ENCODE data around the gene SERTAD2.

SERTAD2 gene

GRCh38 chr2:64655018-64655664 is 1.4 kb upstream of the SERTAD2 start:
- H3K27ac ChIP-seq, result peak overlapping the region; percentile 93 to 100
- no peak for TF ChIP-seq CTCF (IDR thresholded peaks at IDR 0.05)
- DNase-seq (ENCODE audit: low spot score), result no peak
- H3K4me3 ChIP-seq, result peak overlapping the region; percentile 98

- no peak for TF ChIP-seq CTCF (IDR thresholded peaks at IDR 0.05)
- Histone ChIP-seq H3K27ac (peak overlapping the region; percentile 93 to 100), H3K4me3 (peak overlapping the region; percentile 98)
- DNase-seq (ENCODE audit: low spot score), result peak; percentile 94
These were observed 524 bp upstream of the SERTAD2 start for GRCh38 chr2:64654063-64654811.

- peak overlapping the region; percentile 98 for H3K4me3 ChIP-seq
- peak overlapping the region; percentile 99 to 100 for H3K27ac ChIP-seq
- TF ChIP-seq CTCF (IDR thresholded peaks at IDR 0.05), result no peak
- DNase-seq (ENCODE audit: low spot score), result no peak
These were observed 1.2 kb downstream of the SERTAD2 start for GRCh38 chr2:64652231-64653108.

- H3K27ac ChIP-seq, result no peak overlapping the region
- DNase-seq (ENCODE audit: low spot score), result no peak
These were observed 2.1 kb downstream of the SERTAD2 start for GRCh38 chr2:64651590-64651989.

DNA sequence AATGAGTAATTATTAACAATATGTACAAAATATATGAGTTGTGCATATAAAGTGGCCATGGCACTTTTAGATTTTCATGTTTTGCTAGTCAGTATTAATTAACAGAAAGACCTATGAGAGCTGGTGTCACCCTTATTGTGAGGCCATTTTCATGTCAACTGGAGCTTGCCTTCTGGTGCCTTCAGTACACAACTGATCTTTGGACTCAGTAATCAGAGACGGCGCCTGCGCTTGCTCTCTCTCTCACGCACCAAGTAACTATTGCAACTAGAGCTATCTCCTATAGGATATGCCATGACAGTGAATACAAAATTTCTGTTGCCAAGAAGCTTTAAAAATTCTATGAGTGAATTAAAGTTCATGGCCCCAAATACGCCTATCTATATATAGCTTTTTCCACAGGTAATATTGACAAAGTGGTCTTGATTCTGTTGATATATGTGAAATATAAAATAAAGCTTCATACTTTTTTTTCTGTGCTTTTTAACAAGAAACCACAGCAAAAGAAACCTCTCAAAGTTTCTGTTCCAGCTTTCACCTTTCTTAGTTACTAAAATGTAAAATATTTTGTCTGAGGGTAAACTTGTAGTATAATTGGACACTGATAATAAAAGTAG is 2.9 kb downstream of the SERTAD2 start:
- Histone ChIP-seq H3K27ac (no peak overlapping the region), H3K4me3 (no peak overlapping the region)
- TF ChIP-seq CTCF (IDR thresholded peaks at IDR 0.05), result no peak
- no peak for DNase-seq (ENCODE audit: low spot score)

More at GRCh38 chr2:64651590-64651989, 2.1 kb downstream of the SERTAD2 start:
- TF ChIP-seq CTCF (IDR thresholded peaks at IDR 0.05), result no peak
- H3K4me3 ChIP-seq, result no peak overlapping the region

- Histone ChIP-seq H3K27ac (no peak overlapping the region), H3K4me3 (no peak overlapping the region)
- TF ChIP-seq CTCF (IDR thresholded peaks at IDR 0.05), result no peak
- no peak for DNase-seq (ENCODE audit: low spot score)
These were observed 3.4 kb downstream of the SERTAD2 start for GRCh38 chr2:64650296-64650695.

Data from coronary artery (tissue), 2 donors.